Measurements from ENCODE around the gene ERICH6B. TPM values are rescaled to one million over a fixed set of nuclear protein-coding genes. Genes with fewer than 3 reads are reported as not detected.
A peak's percentile ranks its signal among the peaks of the same experiment; 100 is the strongest.

ERICH6B gene
- polyA plus RNA-seq, 1 experiment = not detected

DNA sequence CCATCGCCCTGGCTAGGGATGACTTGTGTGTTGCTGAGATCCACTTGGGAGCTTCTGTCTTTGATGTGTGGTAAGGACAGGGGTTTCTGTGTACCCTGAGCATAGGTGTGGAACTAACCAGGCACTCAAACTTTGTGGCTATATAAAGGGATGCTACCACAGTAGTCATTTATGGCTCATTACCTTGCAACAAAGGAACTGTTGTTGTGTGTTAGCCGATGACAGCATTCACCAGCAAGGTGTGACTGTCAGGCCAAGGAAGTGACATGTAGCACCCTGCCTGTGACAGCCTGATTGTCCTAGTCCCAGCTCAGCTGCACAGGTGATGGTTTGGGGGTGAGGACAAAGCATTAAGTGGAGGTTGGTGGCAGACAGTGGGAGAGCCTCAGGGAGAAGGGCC is 77.2 kb downstream of the ERICH6B start:
- CTCF ChIA-PET = no interaction called here
- DNase-seq (ENCODE audit: low read depth, low spot score) = no peak
- H3K4me3 ChIP-seq (ENCODE audit: low read depth, low read length) = no peak overlapping the region
- TF ChIP-seq, protein P1, sequence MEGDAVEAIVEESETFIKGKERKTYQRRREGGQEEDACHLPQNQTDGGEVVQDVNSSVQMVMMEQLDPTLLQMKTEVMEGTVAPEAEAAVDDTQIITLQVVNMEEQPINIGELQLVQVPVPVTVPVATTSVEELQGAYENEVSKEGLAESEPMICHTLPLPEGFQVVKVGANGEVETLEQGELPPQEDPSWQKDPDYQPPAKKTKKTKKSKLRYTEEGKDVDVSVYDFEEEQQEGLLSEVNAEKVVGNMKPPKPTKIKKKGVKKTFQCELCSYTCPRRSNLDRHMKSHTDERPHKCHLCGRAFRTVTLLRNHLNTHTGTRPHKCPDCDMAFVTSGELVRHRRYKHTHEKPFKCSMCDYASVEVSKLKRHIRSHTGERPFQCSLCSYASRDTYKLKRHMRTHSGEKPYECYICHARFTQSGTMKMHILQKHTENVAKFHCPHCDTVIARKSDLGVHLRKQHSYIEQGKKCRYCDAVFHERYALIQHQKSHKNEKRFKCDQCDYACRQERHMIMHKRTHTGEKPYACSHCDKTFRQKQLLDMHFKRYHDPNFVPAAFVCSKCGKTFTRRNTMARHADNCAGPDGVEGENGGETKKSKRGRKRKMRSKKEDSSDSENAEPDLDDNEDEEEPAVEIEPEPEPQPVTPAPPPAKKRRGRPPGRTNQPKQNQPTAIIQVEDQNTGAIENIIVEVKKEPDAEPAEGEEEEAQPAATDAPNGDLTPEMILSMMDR (IDR thresholded peaks at IDR 0.05; ENCODE audit: low read depth, low read length) = no peak
- H3K9me3 ChIP-seq (ENCODE audit: control insufficient read depth, insufficient read depth, low read length) = no peaks in the 10 kb centered on the region
- H3K27me3 ChIP-seq (ENCODE audit: control insufficient read depth, insufficient read depth, low read length) = no peaks in the 10 kb centered on the region
- H3K27ac ChIP-seq (ENCODE audit: low read depth, low read length) = no peak overlapping the region
- POLR2A ChIA-PET = interaction anchor here (0.9 kb wide), 1 partner anchor 198 kb away, joined by 3 read pairs; no protein-coding TSS in a partner anchor

DNA sequence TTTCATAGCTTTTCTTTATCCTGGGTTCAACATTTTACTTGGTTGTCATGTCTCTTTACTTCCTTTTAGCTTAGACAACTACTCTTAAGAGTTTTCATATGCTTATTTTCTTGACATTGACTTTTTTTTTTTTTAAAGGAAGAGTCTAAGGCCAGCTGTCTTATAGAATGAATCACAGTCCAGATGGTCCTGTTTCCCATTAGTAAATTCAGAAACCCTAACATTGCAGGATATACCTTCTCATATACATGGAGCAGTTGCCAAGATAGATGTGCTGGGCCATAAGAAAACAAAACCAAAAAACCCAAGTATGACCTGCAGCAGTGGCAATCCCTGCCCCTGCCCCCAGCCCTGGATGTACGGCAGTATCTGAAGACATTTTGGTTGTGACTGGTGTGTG is 78.0 kb downstream of the ERICH6B start:
- TF ChIP-seq, protein P1 (IDR thresholded peaks at IDR 0.05; ENCODE audit: low read depth, low read length) = no peak
- Histone ChIP-seq H3K27me3 (ENCODE audit: control insufficient read depth, insufficient read depth, low read length) (no peaks in the 10 kb centered on the region), H3K9me3 (ENCODE audit: control insufficient read depth, insufficient read depth, low read length) (no peaks in the 10 kb centered on the region), H3K27ac (ENCODE audit: low read depth, low read length) (peak overlapping the region; percentile 48), H3K4me3 (ENCODE audit: low read depth, low read length) (no peak overlapping the region)
- DNase-seq (ENCODE audit: low read depth, low spot score) = peak; percentile 41
- ChIA-PET POLR2A (interaction anchor here (0.9 kb wide), 1 partner anchor 197 kb away, joined by 3 read pairs; no protein-coding TSS in a partner anchor), CTCF (no interaction called here)

DNA sequence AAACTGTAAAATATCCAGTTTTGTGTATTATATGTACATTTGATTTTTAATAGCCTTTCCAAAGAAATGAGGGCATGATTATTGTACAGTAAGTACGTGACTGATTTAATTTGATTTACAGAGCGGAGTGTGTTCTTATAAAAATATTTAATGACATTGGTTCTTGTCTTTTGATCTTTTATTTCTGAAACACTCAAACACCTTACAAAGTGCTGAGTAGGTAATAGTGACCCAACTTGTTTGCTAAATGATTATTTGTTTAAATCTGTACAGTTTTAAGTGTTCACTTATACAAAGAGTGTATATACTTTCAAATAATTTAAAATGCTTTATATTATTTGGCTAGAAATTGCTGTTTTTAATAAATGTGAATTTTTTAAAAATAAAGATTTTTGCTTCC is 79.3 kb downstream of the ERICH6B start:
- Histone ChIP-seq H3K4me3 (ENCODE audit: low read depth, low read length) (no peak overlapping the region), H3K27ac (ENCODE audit: low read depth, low read length) (no peak overlapping the region), H3K27me3 (ENCODE audit: control insufficient read depth, insufficient read depth, low read length) (no peaks in the 10 kb centered on the region), H3K9me3 (ENCODE audit: control insufficient read depth, insufficient read depth, low read length) (no peaks in the 10 kb centered on the region)
- TF ChIP-seq, protein P1 (IDR thresholded peaks at IDR 0.05; ENCODE audit: low read depth, low read length) = no peak
- DNase-seq (ENCODE audit: low read depth, low spot score) = no peak
- CTCF ChIA-PET = interaction anchor here (1.2 kb wide), 1 partner anchor 24 kb away, joined by 3 read pairs; no protein-coding TSS in a partner anchor
- POLR2A ChIA-PET = no interaction called here

DNA sequence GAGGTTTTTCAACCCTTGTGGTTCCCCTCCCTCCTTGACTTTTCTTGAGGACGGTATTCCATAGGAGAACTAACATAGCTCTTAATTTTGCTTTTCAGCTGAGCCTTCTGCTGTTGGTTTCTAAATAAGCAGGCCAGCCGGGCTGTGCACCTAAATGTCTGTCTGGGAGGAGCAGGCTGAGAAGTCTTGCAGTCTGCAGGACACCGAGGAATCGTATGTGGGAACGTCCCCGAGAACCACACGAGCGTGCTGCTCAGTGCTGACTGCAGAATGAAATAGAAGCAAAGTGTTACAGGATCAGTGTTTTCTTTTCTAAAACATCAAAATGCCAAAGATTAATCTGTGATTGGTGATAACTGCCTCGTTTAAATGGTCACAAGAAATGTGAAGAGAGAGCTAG is 80.9 kb downstream of the ERICH6B start:
- DNase-seq (ENCODE audit: low read depth, low spot score) = no peak
- H3K27ac ChIP-seq (ENCODE audit: low read depth, low read length) = no peak overlapping the region
- H3K9me3 ChIP-seq (ENCODE audit: control insufficient read depth, insufficient read depth, low read length) = no peaks in the 10 kb centered on the region
- no peaks in the 10 kb centered on the region for H3K27me3 ChIP-seq (ENCODE audit: control insufficient read depth, insufficient read depth, low read length)
- ChIA-PET CTCF (no interaction called here), POLR2A (no interaction called here)
- no peak overlapping the region for H3K4me3 ChIP-seq (ENCODE audit: low read depth, low read length)
- TF ChIP-seq, protein P1 (IDR thresholded peaks at IDR 0.05; ENCODE audit: low read depth, low read length) = no peak

DNA sequence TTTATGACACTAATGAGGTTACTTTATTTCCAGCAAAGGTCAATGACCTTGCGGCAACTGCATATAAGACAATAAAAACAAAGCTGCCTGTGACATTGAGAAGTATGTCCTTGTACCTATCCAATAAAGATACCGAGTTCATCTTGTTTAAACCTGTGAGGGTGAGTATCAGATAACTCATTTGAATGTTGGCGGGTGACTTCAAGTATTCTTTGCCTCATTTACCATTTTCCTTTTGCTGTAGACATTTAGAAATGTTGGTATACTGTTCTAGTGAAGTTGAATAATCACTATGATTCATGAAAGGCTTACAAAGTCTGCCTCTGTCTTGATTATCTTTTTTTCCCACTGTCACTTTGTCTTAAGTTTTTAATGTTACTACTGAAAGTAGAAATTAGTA is 85.8 kb downstream of the ERICH6B start:
- no peak for DNase-seq (ENCODE audit: low read depth, low spot score)
- TF ChIP-seq, protein P1 (IDR thresholded peaks at IDR 0.05; ENCODE audit: low read depth, low read length) = no peak
- H3K27me3 ChIP-seq (ENCODE audit: control insufficient read depth, insufficient read depth, low read length) = no peaks in the 10 kb centered on the region
- no peak overlapping the region for H3K4me3 ChIP-seq (ENCODE audit: low read depth, low read length)
- CTCF ChIA-PET = interaction anchor here (1.5 kb wide), 1 partner anchor 18 kb away, joined by 7 read pairs; no protein-coding TSS in a partner anchor
- H3K27ac ChIP-seq (ENCODE audit: low read depth, low read length) = no peak overlapping the region
- no peaks in the 10 kb centered on the region for H3K9me3 ChIP-seq (ENCODE audit: control insufficient read depth, insufficient read depth, low read length)
- POLR2A ChIA-PET = no interaction called here
